Endothelial cell of umbilical vein (primary cell): ENCODE measurements around the gene SLC35B4.

Source experiments
- CTCF ChIP-seq, 2 donors: IDR thresholded peaks; 1 replicate in 1 of 2; 2 replicates in 1 of 2; pipeline ENCODE4 v1.5.1; 2011; ENCODE audit warnings: low read length in 2 of 2, mild to moderate bottlenecking in 2 of 2, moderate library complexity in 2 of 2, control low read depth in 1 of 2, inconsistent platforms in 1 of 2, low read depth in 1 of 2; ENCODE audit not compliant: insufficient read depth in 1 of 2; ENCODE audit errors: extremely low read depth in 1 of 2
- EZH2 ChIP-seq: IDR thresholded peaks from 2 replicates; pipeline ENCODE4 v1.6.1; 2012; ENCODE audit warnings: borderline replicate concordance, low read depth, mild to moderate bottlenecking, moderate library complexity, low read length, inconsistent platforms; ENCODE audit not compliant: severe bottlenecking
- FOS ChIP-seq: IDR thresholded peaks from 2 replicates; pipeline ENCODE4 v1.6.1; 2011; ENCODE audit warnings: mild to moderate bottlenecking, low read length, moderate library complexity, borderline replicate concordance; ENCODE audit not compliant: insufficient read depth
- JUN ChIP-seq: IDR thresholded peaks from 2 replicates; pipeline ENCODE4 v1.6.1; 2011; ENCODE audit warnings: borderline replicate concordance, low read depth; ENCODE audit not compliant: insufficient read length, insufficient read depth
- MAX ChIP-seq: IDR thresholded peaks from 2 replicates; pipeline ENCODE4 v1.6.1; 2011; ENCODE audit not compliant: insufficient read depth, insufficient read length
- MYC ChIP-seq: IDR thresholded peaks from one replicate; pipeline ENCODE4 v1.6.1; 2011; ENCODE audit warnings: mild to moderate bottlenecking, low read depth, low read length
- POLR2AphosphoS5 ChIP-seq: IDR thresholded peaks from 2 replicates; pipeline ENCODE4 v1.6.1; 2012; ENCODE audit warnings: low read depth, mild to moderate bottlenecking, control low read depth, low read length, moderate library complexity; ENCODE audit not compliant: insufficient read depth

GRCh38 chr7:134284011-134284410, 32.7 kb downstream of the SLC35B4 start:
- TF ChIP-seq CTCF (IDR thresholded peaks at IDR 0.05; ENCODE audit: extremely low read depth in 1 of 2, insufficient read depth in 1 of 2, low read depth in 1 of 2, low read length in 2 of 2) (no peak), FOS (no peak), MYC (no peak), EZH2 (no peak), MAX (no peak), JUN (no peak), POLR2AphosphoS5 (no peak)
